ENCODE results near the gene ADGRB2.

The ADGRB2 gene

DNA sequence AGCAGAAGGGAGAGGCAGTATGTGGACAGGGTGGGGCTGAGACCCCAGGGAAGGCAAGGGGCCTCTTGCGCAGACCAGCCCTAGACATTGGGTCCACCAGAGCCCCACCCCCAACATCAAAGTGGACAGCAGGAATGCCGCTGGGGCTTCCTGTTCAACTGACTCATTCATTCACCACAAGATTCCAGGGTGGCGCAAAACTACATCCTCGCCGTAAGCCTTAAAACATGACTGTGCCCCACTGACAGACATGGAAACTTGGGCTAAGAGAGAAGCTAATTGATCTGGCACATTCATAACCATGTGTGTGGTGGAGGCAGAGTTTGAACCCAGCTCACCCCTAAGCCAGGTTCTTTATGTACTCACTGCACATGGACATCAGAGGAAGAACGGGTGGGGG, 74.3 kb downstream of the ADGRB2 start:
- Histone ChIP-seq H3K27me3 (ENCODE audit: control insufficient read depth, insufficient read depth, low read length) (no peaks in the 10 kb centered on the region), H3K4me3 (ENCODE audit: low read depth, low read length) (no peak overlapping the region), H2AFZ (no peak overlapping the region), H3K9ac (no peak overlapping the region), H3K4me1 (no peaks in the 10 kb centered on the region), H3K79me2 (no peaks in the 10 kb centered on the region), H3K4me2 (ENCODE audit: low read length) (no peak overlapping the region), H3K36me3 (ENCODE audit: control insufficient read depth, insufficient read depth, low read length) (no peaks in the 10 kb centered on the region), H3K9me3 (ENCODE audit: control insufficient read depth, low read length) (no peaks in the 10 kb centered on the region), H3K27ac (no peak overlapping the region)
- TF ChIP-seq, protein P1, sequence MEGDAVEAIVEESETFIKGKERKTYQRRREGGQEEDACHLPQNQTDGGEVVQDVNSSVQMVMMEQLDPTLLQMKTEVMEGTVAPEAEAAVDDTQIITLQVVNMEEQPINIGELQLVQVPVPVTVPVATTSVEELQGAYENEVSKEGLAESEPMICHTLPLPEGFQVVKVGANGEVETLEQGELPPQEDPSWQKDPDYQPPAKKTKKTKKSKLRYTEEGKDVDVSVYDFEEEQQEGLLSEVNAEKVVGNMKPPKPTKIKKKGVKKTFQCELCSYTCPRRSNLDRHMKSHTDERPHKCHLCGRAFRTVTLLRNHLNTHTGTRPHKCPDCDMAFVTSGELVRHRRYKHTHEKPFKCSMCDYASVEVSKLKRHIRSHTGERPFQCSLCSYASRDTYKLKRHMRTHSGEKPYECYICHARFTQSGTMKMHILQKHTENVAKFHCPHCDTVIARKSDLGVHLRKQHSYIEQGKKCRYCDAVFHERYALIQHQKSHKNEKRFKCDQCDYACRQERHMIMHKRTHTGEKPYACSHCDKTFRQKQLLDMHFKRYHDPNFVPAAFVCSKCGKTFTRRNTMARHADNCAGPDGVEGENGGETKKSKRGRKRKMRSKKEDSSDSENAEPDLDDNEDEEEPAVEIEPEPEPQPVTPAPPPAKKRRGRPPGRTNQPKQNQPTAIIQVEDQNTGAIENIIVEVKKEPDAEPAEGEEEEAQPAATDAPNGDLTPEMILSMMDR (IDR thresholded peaks at IDR 0.05), result no peak

DNA sequence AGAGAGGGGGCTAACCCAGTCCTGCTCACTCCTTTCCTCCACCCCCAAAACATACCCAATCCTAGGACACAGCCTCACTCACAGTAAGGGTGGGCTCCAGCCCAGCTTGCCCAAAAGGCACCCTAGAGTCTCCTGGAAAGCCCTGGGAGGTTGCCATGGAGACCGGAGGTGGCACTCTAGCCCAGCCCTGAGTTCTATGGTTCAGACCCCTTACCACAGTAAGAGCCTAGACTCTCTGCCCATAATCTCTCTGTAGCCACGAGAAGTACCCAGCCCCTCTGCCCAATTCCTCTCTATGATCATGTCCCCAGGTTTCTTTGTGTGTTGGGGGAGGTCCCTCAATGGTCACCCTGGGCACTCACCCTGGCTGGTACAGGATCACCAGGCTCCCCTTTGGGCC, 74.8 kb downstream of the ADGRB2 start:
- no peaks in the 10 kb centered on the region for H3K36me3 ChIP-seq (ENCODE audit: control insufficient read depth, insufficient read depth, low read length)
- no peaks in the 10 kb centered on the region for H3K27me3 ChIP-seq (ENCODE audit: control insufficient read depth, insufficient read depth, low read length)
- no peak overlapping the region for H3K9ac ChIP-seq
- no peak overlapping the region for H2AFZ ChIP-seq
- H3K4me3 ChIP-seq (ENCODE audit: low read depth, low read length), result no peak overlapping the region
- H3K79me2 ChIP-seq, result no peaks in the 10 kb centered on the region
- no peak overlapping the region for H3K4me2 ChIP-seq (ENCODE audit: low read length)
- no peaks in the 10 kb centered on the region for H3K4me1 ChIP-seq
- TF ChIP-seq, protein P1 (IDR thresholded peaks at IDR 0.05), result no peak
- no peak overlapping the region for H3K27ac ChIP-seq
- no peaks in the 10 kb centered on the region for H3K9me3 ChIP-seq (ENCODE audit: control insufficient read depth, low read length)

DNA sequence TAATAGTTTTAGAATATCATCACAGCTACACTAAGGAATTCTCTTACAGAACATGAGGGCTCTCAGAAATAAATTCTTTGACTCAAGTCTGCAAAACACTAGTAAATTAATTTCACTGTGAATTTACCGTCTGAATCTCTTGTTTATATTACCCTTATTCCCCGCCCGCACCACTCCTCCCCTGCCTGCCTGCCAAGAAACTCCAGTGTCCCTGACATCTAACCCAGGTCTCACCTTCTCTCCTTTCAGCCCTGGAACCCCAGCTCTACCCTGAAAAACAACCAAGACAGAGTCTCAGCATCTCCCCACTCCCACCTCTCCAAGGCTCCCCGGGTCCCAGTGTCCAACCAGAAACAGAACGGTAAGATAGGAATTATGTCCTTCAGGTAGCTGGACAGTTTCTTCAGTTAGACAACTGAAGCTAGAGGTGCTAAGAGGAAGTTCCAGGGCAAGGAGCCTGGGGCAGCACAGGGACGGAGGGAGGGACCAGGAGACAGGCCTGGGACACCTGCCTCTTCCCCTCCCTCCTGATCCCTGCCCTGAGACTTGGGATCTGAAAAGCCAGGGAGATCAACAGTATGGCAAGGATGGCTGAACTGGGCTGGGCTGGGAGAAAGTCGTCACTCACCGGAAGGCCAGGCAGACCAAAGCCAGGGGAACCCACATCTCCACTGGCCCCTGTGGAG, 75.8 kb downstream of the ADGRB2 start:
- no peak overlapping the region for H3K9ac ChIP-seq
- peak overlapping the region; percentile 15 for H2AFZ ChIP-seq
- no peak overlapping the region for H3K4me2 ChIP-seq (ENCODE audit: low read length)
- TF ChIP-seq, protein P1 (IDR thresholded peaks at IDR 0.05), result no peak
- no peak overlapping the region for H3K27ac ChIP-seq
- no peak overlapping the region for H3K4me3 ChIP-seq (ENCODE audit: low read depth, low read length)
- H3K36me3 ChIP-seq (ENCODE audit: control insufficient read depth, insufficient read depth, low read length), result no peaks in the 10 kb centered on the region
- no peaks in the 10 kb centered on the region for H3K4me1 ChIP-seq
- no peaks in the 10 kb centered on the region for H3K9me3 ChIP-seq (ENCODE audit: control insufficient read depth, low read length)
- H3K79me2 ChIP-seq, result no peaks in the 10 kb centered on the region
- H3K27me3 ChIP-seq (ENCODE audit: control insufficient read depth, insufficient read depth, low read length), result no peaks in the 10 kb centered on the region

DNA sequence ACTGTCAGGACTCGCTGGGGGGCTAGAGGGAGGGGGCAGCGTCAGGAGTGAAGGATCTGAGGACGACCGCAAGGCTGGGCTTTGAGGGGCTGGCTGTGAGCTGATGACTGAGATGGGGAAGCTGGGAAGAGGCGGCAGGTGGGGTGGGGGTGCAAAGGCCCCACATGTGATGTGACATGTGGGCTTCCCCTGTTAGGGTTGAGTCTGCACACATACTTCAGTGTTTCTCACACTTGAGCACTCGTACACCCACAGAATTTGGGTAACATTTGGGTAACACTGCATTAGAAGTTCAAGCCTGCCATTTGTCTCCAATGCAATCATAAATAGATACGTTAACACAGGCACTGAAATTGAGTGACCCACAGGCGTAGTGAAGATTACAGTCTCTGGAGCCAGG, 76.5 kb downstream of the ADGRB2 start:
- no peaks in the 10 kb centered on the region for H3K36me3 ChIP-seq (ENCODE audit: control insufficient read depth, insufficient read depth, low read length)
- TF ChIP-seq, protein P1 (IDR thresholded peaks at IDR 0.05), result no peak
- no peaks in the 10 kb centered on the region for H3K4me1 ChIP-seq
- H3K27ac ChIP-seq, result no peak overlapping the region
- H3K79me2 ChIP-seq, result no peaks in the 10 kb centered on the region
- no peak overlapping the region for H3K4me2 ChIP-seq (ENCODE audit: low read length)
- no peaks in the 10 kb centered on the region for H3K9me3 ChIP-seq (ENCODE audit: control insufficient read depth, low read length)
- H3K27me3 ChIP-seq (ENCODE audit: control insufficient read depth, insufficient read depth, low read length), result no peaks in the 10 kb centered on the region
- no peak overlapping the region for H2AFZ ChIP-seq
- H3K9ac ChIP-seq, result no peak overlapping the region
- no peak overlapping the region for H3K4me3 ChIP-seq (ENCODE audit: low read depth, low read length)

DNA sequence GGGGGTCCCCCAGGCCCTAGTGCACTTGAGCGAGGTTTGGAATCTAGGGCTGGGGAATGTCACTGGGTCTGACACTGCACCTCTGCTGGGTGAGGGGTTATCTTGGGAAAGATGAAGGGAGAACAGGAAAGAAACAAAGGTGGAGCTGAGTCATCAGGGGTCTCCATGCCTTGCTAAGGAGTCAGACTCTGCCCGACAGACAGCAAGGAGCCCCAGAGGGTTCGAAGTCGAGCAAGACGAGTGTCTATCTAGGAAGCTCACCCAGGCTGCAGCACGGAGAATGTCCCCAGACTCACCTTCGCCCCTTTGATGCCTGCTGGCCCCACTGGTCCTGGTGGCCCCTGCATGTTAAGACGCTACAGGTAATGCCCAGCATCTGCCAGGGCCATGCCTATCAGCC, 78.3 kb downstream of the ADGRB2 start:
- TF ChIP-seq, protein P1 (IDR thresholded peaks at IDR 0.05), result no peak
- no peak overlapping the region for H3K4me3 ChIP-seq (ENCODE audit: low read depth, low read length)
- H2AFZ ChIP-seq, result no peak overlapping the region
- no peaks in the 10 kb centered on the region for H3K27me3 ChIP-seq (ENCODE audit: control insufficient read depth, insufficient read depth, low read length)
- no peak overlapping the region for H3K9ac ChIP-seq
- no peaks in the 10 kb centered on the region for H3K4me1 ChIP-seq
- H3K79me2 ChIP-seq, result no peaks in the 10 kb centered on the region
- H3K27ac ChIP-seq, result no peak overlapping the region
- no peaks in the 10 kb centered on the region for H3K36me3 ChIP-seq (ENCODE audit: control insufficient read depth, insufficient read depth, low read length)
- H3K4me2 ChIP-seq (ENCODE audit: low read length), result no peak overlapping the region
- H3K9me3 ChIP-seq (ENCODE audit: control insufficient read depth, low read length), result no peaks in the 10 kb centered on the region

Data from parathyroid adenoma (tissue), 2 donors.